Activated T-cell treated with anti-CD3 and anti-CD28 coated beads for 4 hours (primary cell): ENCODE data around the gene KREMEN1.
"Not testable (repeated sequence)": the region's sequence is repeated elsewhere in the genome, so short reads cannot be mapped to it uniquely, and the experiment has no call there.

Source experiments
- DNase-seq: peaks from one replicate; pipeline ENCODE4 v3.0.0-alpha.2; 2020

The KREMEN1 gene

GRCh38 chr22:29109822-29110221, 37.0 kb downstream of the KREMEN1 start:
- no peak for DNase-seq

- no peak for DNase-seq
Observed at GRCh38 chr22:29110946-29111345, 38.1 kb downstream of the KREMEN1 start.

- no peak for DNase-seq
Observed at GRCh38 chr22:29112121-29112520, 39.3 kb downstream of the KREMEN1 start.

GRCh38 chr22:29112681-29113080, 39.8 kb downstream of the KREMEN1 start:
- DNase-seq: no peak

DNA sequence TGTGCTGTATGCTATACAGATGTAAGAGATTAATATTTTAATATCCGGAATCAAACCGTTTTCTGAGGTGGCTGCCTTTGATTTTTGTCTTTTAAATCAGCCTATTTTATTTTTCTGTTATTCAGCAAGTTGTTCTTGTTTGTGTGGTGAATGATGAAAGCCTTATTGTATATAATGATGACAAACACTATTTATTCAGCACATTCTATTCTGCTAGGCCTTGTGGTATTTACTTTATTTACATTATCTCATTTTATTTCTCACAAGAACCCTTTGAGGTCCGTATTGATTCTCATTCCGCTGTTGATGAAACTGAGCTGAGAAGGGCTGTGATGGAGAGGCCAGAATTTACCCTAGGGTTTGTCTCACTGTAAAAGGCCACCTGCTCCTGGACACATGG, 40.5 kb downstream of the KREMEN1 start:
- DNase-seq: no peak

GRCh38 chr22:29114392-29114791, 41.6 kb downstream of the KREMEN1 start:
- no peak for DNase-seq

GRCh38 chr22:29115682-29116288, 43.0 kb downstream of the KREMEN1 start:
- DNase-seq: no peak

- DNase-seq: no peak
Observed at GRCh38 chr22:29116397-29117123, 43.7 kb downstream of the KREMEN1 start.

DNA sequence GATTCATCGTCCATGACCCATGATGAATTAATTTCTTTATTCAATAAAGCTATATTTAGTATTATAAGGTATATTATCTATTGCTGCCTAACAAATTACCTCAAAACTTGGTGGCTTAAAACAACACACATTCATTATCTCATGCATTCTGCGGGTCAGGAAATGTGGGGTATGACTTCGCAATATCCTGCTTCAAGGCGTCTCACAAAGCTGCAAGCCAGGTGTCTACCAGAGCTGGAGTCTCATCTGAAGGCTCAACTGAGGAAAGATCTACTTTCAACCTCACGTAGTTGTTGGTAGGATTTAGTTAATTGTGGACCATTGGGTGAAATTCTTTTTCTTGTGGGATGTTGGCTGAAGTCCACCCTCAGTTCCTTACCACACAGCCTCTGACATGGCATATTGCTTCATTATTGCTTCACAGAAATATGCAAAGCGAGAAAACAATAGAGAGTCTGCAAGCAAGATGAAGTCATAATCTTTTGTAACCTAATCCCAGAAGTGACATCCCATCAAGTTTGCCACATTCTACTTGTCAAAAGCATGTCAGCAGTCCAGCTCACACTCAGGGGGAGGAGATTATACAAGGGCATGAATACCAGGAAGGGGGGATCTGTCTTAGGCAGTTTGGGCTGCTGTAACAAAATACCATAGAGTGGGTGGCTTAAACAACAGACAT, 45.1 kb downstream of the KREMEN1 start:
- DNase-seq: no peak

- not testable (repeated sequence) for DNase-seq
Observed at GRCh38 chr22:29120098-29120912, 47.5 kb downstream of the KREMEN1 start.

- DNase-seq: no peak
Observed at GRCh38 chr22:29121124-29121523, 48.3 kb downstream of the KREMEN1 start.

- DNase-seq: no peak
Observed at GRCh38 chr22:29122041-29122440, 49.2 kb downstream of the KREMEN1 start.

DNA sequence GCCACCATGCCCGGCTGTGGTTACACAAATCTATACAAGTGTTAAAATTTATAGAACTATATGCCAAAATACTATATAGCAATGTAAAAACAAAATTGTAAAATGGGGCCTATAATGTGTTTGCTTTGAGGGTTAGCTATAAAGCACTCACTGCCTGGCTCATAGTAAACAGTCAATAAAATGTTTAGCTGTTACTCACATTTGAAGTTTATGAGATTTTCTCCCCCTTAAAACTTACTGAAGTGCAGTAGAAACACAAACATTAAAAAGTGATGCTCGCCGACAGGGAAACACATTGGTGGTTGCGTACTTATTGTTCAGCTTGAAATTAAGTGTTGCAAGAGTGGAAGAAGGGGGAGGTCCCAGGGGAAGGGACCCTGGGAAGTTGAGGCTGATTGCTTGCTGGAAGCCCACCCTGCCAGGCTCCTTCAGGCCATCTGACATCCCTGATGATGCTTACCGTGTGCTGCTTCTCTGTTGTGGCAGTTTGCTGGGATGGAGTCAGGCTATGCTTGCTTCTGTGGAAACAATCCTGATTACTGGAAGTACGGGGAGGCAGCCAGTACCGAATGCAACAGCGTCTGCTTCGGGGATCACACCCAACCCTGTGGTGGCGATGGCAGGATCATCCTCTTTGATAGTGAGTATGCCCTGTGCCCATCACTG, 52.1 kb downstream of the KREMEN1 start:
- DNase-seq: no peak

DNA sequence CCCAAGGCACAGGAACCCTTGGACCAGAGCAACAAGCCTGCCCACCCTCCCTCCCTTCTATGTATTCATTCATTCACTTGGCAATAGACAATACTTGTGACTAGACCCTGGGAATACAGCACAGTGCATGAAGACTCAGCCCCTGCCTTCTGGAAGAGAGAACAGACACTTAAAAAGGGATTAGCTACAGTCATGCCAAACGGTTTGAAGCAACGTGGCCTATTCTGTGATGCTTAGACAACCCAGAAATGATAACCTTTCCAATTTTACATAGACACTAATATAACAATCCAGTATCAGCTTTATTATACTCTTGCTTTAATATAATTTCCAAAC, 52.6 kb downstream of the KREMEN1 start:
- DNase-seq: no peak

DNA sequence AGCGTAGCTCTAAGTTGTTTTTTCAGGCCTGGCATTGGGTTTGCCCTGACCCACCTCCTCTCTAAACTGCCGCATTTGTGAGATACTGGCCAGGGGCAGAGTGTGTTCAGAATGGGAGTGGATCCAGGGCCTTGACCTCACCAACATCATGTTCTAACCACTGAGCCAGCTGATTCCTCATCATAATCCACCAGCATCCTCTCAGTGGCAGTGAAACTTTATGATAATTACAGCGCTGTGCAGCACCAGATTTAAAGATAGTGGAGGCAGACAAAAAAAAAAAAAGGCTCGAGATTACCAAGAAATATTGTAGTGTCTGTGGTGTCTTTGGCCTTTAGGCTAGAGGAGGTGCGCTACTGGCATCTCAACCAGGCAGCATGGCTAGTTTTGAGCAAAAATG, 53.0 kb downstream of the KREMEN1 start:
- DNase-seq: no peak

DNA sequence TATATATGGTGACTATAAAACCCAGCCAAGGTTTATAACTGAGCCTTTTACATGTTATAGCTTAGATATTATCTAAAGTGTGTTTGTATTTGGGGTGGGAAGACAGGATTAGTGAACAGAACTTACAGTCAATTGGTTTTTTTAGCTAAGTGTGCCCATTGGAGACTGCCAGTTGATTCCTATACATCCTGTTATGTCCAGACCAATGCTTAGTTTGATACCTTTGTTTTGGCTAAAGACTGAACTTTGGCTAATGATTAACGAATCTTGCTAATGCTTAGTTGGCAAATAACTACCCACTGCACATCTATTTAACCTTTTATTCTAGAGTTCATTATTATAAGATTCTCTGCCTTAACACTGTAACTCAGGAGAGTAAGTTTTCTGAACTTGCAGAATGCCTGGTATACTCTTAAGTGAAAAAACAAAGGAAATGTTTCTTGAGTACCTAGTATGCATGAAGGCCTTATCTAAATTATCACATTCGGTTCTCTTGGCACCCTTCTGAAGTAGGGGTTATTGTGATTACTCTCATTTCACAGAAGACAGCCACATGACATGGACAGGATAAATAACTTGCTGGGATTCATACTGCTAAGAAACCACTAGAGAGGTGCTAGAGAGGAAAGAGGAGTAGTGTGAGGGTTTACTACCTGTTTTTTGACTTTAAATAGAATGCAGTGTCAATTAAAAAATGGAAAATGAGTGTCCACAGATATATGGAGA, 54.0 kb downstream of the KREMEN1 start:
- DNase-seq: no peak

DNA sequence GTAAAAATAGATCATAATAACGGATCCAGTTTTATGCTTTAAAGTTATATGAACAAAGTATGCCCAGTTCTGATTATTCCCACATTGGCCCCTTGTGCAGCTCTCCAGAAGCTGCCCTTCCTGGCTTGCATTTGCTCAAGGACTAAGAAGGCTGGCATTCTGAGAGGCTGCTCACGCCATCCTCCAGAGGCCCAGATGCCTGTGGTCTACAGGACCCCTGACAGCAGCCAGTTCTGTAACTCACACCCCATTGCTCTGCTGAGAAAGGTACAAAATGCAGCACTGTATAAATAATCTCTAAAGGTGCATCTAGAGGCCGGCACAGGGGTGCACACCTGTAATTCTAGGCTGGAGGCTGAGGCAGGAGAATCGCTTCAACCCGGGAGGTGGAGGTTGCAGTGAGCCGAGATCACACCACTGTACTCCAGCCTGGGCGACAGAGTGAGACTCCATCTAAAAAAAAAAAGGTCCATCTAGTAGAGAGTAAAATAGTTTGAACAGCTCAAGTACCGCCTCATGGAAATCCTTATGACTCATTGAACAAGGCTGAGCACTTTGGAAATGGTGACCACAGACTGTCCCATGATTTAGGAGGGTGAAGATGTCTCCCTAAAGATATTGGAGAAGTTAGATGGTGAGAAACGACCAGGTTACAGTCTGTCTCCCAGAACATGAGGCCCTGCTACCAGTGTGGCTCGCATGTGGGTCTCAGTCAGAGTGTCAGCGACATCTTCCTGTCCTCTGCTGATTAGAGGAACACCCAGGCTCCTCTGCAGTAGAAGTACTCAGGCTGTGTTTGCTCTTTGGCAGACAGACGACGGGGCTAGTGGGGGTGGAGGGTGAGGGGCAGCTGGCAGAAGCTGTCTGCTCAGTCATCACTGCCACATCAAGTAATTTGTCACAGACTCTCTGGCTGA, 56.3 kb downstream of the KREMEN1 start:
- DNase-seq: no peak

- no peak for DNase-seq
Observed at GRCh38 chr22:29129808-29130140, 56.9 kb downstream of the KREMEN1 start.

DNA sequence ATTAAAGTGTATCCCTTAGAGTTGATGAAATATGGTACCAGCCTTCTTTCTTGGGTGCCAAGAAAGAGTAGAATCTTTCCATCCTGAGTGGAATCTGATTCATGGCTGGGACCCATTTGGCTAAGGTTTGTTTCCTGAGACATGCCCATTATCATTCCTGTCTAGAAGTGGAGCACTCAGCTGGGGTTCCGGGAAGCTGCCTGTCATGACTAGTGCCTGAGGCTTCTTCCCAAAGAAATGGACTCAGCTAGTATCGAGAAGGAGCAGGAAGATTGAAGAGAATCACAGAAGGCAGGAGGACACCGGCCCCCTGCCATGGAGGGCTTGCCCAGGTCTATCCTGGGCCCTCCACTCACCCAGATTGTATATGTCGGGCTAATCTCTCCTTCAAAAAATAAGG, 57.6 kb downstream of the KREMEN1 start:
- no peak for DNase-seq

DNA sequence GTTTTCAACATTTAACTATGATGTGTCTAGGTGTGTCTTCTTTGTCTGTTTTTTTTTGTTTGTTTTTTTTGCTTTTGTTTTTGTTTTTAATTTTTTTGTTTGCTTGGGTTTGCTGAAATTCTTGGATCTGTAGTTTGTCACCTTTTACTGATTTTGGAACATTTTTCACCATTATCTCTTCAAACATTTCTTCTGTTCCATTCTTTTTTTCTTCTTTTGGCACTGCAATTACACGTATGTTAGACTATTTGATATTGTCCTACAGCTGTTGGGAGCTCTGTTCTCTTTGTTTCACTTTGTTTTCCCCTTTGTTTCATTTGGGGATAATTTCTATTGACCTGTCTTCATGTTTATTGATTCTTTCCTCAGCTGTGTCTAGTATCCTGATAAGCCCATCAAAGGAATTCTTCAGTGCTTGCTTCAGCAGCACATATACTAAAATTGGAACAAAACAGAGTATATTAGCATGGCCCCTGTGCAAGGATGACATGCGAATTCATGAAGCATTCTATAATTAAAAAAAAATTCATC, 60.8 kb downstream of the KREMEN1 start:
- no peak for DNase-seq

GRCh38 chr22:29134448-29134847, 61.6 kb downstream of the KREMEN1 start:
- no peak for DNase-seq
